NB4 (cell line): ENCODE results near the gene SAMD4A.

ENCODE experiments used
- DNase-seq: peaks from one replicate; pipeline ENCODE4 v3.0.0; 2010; ENCODE audit warnings: low read depth
- H3K4me3 ChIP-seq: one replicate; pipeline ENCODE4 v1.5.1; 2011; ENCODE audit warnings: mild to moderate bottlenecking, low read depth, low read length, moderate library complexity
- MYC ChIP-seq: IDR thresholded peaks from 2 replicates; pipeline ENCODE4 v1.6.1; 2011; ENCODE audit warnings: low read depth, low read length
- POLR2A ChIP-seq: IDR thresholded peaks from 2 replicates; pipeline ENCODE4 v1.6.1; 2011; ENCODE audit warnings: mild to moderate bottlenecking; ENCODE audit not compliant: insufficient read length; ENCODE audit errors: extremely low read depth
- TF ChIP-seq, protein P1 (sequence below): IDR thresholded peaks from 2 replicates; pipeline ENCODE4 v1.6.1; 2011; ENCODE audit warnings: low read depth, low read length
- TF ChIP-seq, protein P2 (sequence below): IDR thresholded peaks from one replicate; pipeline ENCODE4 v1.5.1; 2012; ENCODE audit warnings: low read depth, low read length

SAMD4A gene

DNA sequence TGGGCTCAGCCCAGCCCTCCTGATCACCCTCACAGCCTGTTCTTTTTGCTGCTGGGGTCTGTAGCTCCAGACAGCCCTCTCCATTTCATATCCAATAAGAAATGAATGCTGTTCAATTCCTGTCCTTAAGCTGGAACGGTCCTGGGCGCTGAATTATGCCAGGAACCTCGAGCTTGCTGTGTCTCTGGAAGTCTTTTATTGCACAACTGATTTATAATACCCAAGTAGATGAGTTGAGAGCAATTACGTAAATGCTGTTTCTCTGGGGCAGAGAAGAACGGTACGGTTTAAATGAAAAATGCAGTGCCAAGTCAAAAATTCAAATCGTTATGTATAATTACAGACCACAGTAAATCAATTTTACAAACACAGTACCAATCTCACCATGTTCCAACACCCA is 161.0 kb downstream of the SAMD4A start:
- no peak for TF ChIP-seq POLR2A
- TF ChIP-seq, protein P1, sequence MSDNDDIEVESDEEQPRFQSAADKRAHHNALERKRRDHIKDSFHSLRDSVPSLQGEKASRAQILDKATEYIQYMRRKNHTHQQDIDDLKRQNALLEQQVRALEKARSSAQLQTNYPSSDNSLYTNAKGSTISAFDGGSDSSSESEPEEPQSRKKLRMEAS = no peak
- TF ChIP-seq MYC = no peak
- TF ChIP-seq, protein P2, sequence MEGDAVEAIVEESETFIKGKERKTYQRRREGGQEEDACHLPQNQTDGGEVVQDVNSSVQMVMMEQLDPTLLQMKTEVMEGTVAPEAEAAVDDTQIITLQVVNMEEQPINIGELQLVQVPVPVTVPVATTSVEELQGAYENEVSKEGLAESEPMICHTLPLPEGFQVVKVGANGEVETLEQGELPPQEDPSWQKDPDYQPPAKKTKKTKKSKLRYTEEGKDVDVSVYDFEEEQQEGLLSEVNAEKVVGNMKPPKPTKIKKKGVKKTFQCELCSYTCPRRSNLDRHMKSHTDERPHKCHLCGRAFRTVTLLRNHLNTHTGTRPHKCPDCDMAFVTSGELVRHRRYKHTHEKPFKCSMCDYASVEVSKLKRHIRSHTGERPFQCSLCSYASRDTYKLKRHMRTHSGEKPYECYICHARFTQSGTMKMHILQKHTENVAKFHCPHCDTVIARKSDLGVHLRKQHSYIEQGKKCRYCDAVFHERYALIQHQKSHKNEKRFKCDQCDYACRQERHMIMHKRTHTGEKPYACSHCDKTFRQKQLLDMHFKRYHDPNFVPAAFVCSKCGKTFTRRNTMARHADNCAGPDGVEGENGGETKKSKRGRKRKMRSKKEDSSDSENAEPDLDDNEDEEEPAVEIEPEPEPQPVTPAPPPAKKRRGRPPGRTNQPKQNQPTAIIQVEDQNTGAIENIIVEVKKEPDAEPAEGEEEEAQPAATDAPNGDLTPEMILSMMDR = no peak
- no peak overlapping the region for H3K4me3 ChIP-seq
- DNase-seq = no peak

DNA sequence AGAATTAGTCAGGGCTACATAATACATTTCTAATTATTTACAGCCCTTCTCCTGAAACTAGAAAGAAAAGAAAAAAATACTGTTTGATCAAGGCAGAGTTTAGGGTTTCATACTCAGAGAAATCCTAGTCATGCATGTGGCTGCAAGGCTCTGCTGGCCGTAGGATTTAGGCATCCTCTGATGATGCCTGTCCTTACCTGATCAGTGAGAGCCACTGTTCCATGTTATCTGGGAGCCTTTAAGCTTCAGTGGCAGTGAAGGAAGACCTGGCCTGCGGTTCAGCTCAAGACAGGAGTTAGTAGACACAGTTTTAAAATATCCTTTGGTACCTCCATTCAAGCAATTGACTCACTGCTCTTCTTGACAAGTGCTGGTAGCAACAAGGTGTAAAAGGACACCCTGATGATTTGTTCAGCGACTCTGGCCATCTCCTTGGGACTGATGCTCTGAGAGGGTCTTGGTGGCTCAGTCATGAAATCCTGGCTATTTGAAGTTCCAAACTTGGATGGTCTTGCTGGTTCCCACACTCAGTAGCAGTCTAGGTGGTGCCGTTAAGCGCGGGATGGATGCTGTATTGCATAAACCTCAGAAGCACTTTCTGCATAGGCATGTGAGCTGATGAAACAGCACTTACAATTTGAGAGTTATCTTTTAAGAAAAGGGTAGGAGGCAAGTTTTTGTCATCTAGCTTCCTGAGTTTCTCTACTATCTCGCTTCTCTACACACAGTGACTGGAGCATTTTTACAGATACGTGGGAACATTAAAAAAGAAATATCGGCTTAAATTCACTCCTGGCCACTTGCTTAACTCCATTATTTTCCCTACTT is 162.0 kb downstream of the SAMD4A start:
- DNase-seq = no peak
- H3K4me3 ChIP-seq = no peak overlapping the region

DNA sequence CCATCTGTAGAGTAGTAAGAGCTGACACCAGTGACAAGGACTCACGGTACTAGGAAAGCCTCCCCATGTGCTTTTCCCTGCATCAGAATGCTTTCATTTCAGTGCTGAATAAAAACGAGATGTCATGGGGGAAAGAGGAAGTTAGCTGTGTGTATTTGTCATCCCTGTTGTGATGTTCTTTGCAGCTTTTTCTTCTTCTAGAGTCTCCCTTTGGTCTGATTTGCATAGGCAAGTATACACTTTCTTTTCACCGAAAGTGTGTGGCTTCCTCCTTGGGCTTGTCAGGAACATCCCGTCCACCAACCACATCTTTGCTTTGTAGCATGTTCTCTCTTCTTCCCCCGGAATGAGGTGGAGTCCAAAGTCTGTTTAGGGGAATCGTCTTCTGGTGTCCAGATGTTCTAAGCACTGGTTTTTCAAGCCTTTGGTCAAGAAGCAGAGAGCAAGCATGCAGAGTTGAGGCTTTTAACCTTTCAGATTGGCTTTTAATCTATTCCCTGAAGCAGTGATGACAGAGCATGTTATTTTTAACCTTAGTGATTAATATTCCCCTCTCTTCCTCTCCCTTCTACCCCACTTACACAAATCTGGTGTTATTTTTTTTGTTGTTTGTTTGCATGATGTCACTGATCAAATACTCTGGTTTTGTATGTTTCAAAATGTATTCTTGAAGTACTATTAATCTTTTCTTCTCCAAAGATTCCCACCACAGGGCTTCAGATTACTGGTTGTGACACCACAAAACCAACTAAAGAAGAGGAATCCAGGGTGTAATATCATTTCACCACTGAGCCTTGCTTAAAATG is 163.4 kb downstream of the SAMD4A start:
- DNase-seq = peak; percentile 18
- H3K4me3 ChIP-seq = no peak overlapping the region
- TF ChIP-seq, protein P1 = peak; percentile 44
- TF ChIP-seq, protein P2 = no peak
- TF ChIP-seq POLR2A (no peak), MYC (no peak)

More for the DNA sequence above, 162.0 kb downstream of the SAMD4A start:
- TF ChIP-seq MYC (no peak), POLR2A (no peak)
- TF ChIP-seq, protein P2 = no peak
- TF ChIP-seq, protein P1 = no peak

DNA sequence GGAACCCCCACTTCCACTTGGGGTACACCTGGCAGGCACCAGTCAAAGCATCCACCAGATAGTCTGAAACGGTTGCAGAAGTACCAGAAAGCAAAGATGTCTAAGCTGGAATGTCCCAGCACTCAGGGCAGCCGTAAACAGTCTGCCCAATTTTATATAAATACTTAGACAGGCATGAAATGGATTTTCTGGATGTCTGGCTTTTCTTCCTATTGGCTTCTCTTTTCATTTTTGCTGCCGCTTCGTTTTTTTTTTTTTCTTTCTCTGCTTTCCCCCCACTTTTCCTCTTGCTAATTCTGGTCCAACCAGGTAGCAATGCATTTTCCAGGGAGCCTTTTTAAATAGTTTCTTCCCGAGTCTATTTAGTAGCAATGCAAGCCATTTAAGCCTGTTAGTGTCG is 168.0 kb downstream of the SAMD4A start:
- no peak for TF ChIP-seq MYC
- TF ChIP-seq, protein P1 = no peak
- no peak for TF ChIP-seq POLR2A
- H3K4me3 ChIP-seq = no peak overlapping the region
- no peak for DNase-seq

DNA sequence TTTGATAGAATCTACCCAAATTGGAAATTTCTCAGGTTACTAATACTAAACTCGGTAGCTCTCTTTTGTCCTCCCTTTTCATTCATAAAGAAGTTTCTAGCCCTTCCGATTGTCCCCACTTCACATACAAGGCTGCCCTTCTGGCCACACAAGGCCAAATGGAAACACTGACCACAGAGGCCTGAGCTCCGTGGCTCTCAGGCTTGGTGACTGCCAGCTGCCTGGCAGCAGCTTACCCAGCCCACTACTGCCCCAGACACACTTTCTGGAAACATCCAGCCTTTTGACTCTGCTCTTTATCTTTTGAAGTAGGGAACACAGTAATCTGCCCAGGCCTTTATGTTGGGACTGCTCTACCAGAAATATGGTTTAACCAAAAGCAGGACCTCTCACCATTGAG is 168.5 kb downstream of the SAMD4A start:
- TF ChIP-seq, protein P1 = no peak
- TF ChIP-seq, protein P2 = no peak
- no peak for TF ChIP-seq POLR2A
- no peak for TF ChIP-seq MYC
- H3K4me3 ChIP-seq = no peak overlapping the region
- no peak for DNase-seq
